ENCODE measurements around the gene FNIP1.

Gene FNIP1

GRCh38 chr5:131716650-131717049, 80.2 kb downstream of the FNIP1 start:
- in situ Hi-C loops (cut with HindIII; ENCODE audit: low pct_ligation_motif_present, low sequenced_read_pairs) = no loop called here
- Histone ChIP-seq H3K36me3 (replicated peaks) (peaks cover 12% of the 10 kb centered on the region), H3K4me3 (ENCODE audit: low read depth, low read length) (no peak overlapping the region), H3K27ac (no peak overlapping the region), H3K27me3 (replicated peaks) (no peaks in the 10 kb centered on the region)
- DNase-seq = no peak
- TF ChIP-seq CTCF (IDR thresholded peaks at IDR 0.05; ENCODE audit: low read depth, low read length, missing control alignments) = no peak

GRCh38 chr5:131710391-131710790, 86.4 kb downstream of the FNIP1 start:
- H3K27me3 ChIP-seq (replicated peaks) = no peaks in the 10 kb centered on the region
- TF ChIP-seq CTCF (IDR thresholded peaks at IDR 0.05; ENCODE audit: low read depth, low read length, missing control alignments) = no peak
- no peak overlapping the region for H3K27ac ChIP-seq
- H3K36me3 ChIP-seq (replicated peaks) = peaks cover 13% of the 10 kb centered on the region
- in situ Hi-C loops (cut with HindIII; ENCODE audit: low pct_ligation_motif_present, low sequenced_read_pairs) = no loop called here
- H3K4me3 ChIP-seq (ENCODE audit: low read depth, low read length) = no peak overlapping the region
- DNase-seq = no peak

DNA sequence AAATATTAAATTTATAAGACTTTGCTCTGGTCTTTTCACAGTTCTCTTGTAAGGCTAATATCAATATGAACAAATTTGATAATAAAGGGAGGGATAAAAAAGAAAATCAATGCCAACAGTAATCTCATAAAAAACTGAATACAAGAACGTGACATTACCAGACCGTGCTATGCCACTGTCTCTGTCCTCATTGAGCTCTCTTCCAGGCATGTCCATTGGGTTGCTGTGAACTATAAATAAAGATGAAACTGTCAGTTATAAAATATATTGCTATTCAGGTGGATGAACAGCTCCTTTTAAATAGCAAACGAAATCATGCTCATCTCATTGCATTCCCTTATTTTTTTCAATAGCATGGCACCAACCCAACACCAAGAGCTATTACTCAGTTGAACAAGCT, 87.8 kb downstream of the FNIP1 start:
- Histone ChIP-seq H3K27me3 (replicated peaks) (no peaks in the 10 kb centered on the region), H3K4me3 (ENCODE audit: low read depth, low read length) (no peak overlapping the region), H3K27ac (no peak overlapping the region), H3K36me3 (replicated peaks) (peaks cover 10% of the 10 kb centered on the region)
- in situ Hi-C loops (cut with HindIII; ENCODE audit: low pct_ligation_motif_present, low sequenced_read_pairs) = no loop called here
- no peak for DNase-seq
- no peak for TF ChIP-seq CTCF (IDR thresholded peaks at IDR 0.05; ENCODE audit: low read depth, low read length, missing control alignments)

GRCh38 chr5:131706281-131706680, 90.5 kb downstream of the FNIP1 start:
- no peak for TF ChIP-seq CTCF (IDR thresholded peaks at IDR 0.05; ENCODE audit: low read depth, low read length, missing control alignments)
- H3K36me3 ChIP-seq (replicated peaks) = peaks cover 22% of the 10 kb centered on the region
- no peak overlapping the region for H3K27ac ChIP-seq
- no peak overlapping the region for H3K4me3 ChIP-seq (ENCODE audit: low read depth, low read length)
- no peak for DNase-seq
- in situ Hi-C loops (cut with HindIII; ENCODE audit: low pct_ligation_motif_present, low sequenced_read_pairs) = no loop called here
- H3K27me3 ChIP-seq (replicated peaks) = no peaks in the 10 kb centered on the region

DNA sequence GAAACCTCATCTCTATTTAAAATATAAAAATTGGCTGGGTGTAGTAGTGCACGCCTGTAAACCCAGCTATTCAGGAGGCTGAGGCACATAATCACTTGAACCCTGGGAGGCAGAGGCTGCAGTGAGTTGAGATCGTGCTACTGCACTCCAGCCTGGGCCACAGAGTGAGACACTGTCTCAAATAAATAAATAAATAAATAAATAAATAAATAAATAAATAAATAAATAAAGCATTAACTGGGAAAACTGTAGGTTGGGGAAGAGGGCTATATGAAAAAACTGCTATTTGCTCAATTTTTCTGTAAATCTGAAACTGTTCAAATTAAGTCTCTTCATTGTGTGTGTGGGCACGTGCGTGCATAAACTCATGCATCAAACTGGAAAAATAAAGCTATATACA, 101.9 kb downstream of the FNIP1 start:
- H3K36me3 ChIP-seq (replicated peaks) = peaks cover 19% of the 10 kb centered on the region

More for the DNA sequence above, 101.9 kb downstream of the FNIP1 start:
- DNase-seq = no peak
- in situ Hi-C loops (cut with HindIII; ENCODE audit: low pct_ligation_motif_present, low sequenced_read_pairs) = no loop called here
- H3K27me3 ChIP-seq (replicated peaks) = no peaks in the 10 kb centered on the region
- no peak overlapping the region for H3K27ac ChIP-seq
- TF ChIP-seq CTCF (IDR thresholded peaks at IDR 0.05; ENCODE audit: low read depth, low read length, missing control alignments) = no peak
- H3K4me3 ChIP-seq (ENCODE audit: low read depth, low read length) = no peak overlapping the region

Data from brain microvascular endothelial cell (primary cell).